HEK293T (cell line): ENCODE results near the gene IFRD2.

Experiments
- BHLHE40 ChIP-seq: fragments of 450-650 bp; IDR thresholded peaks from 2 replicates; pipeline ENCODE4 v1.6.1; 2016; ENCODE audit warnings: mild to moderate bottlenecking, moderate library complexity, borderline replicate concordance
- ELF4 ChIP-seq: fragments of 450-650 bp; IDR thresholded peaks from 2 replicates; pipeline ENCODE4 v1.6.1; 2017; ENCODE audit warnings: antibody characterized with exemption
- FOXA1 ChIP-seq: fragments of 450-650 bp; IDR thresholded peaks from 2 replicates; pipeline ENCODE4 v1.6.1; 2016; ENCODE audit warnings: mild to moderate bottlenecking
- FOXK2 ChIP-seq: fragments of 450-650 bp; IDR thresholded peaks from 2 replicates; pipeline ENCODE4 v1.6.1; 2016; ENCODE audit warnings: mild to moderate bottlenecking
- FOXM1 ChIP-seq: fragments of 450-650 bp; IDR thresholded peaks from 2 replicates; pipeline ENCODE4 v1.6.1; 2017; ENCODE audit warnings: mild to moderate bottlenecking, borderline replicate concordance
- PKNOX1 ChIP-seq: fragments of 450-650 bp; IDR thresholded peaks from 2 replicates; pipeline ENCODE4 v1.6.1; 2016
- SP1 ChIP-seq: fragments of 450-650 bp; IDR thresholded peaks from 2 replicates; pipeline ENCODE4 v1.6.1; 2017
- TARDBP ChIP-seq: fragments of 450-650 bp; IDR thresholded peaks from 2 replicates; pipeline ENCODE4 v1.6.1; 2016

- TF ChIP-seq FOXM1 (no peak), BHLHE40 (no peak), FOXA1 (no peak), ELF4 (no peak), TARDBP (no peak), SP1 (no peak), FOXK2 (no peak), PKNOX1 (no peak)
These were observed 6.8 kb upstream of the IFRD2 start, which contains the start of the genes HYAL3 and NAA80 for GRCh38 chr3:50298836-50299637.
